Cardiac fibroblast (primary cell): ENCODE data around the gene PPY.
"Not testable (repeated sequence)": the region's sequence is repeated elsewhere in the genome, so short reads cannot be mapped to it uniquely, and the experiment has no call there.

Experiments used
- DNase-seq, 2 donors: peaks; one replicate each; pipeline versions ENCODE4 v3.0.0 to v3.0.0-alpha.2; 2010; ENCODE audit warnings: low read depth in 2 of 2
- H3K4me3 ChIP-seq, 2 donors: replicated peaks in 1 of 2; 1 replicate in 1 of 2; 2 replicates in 1 of 2; pipeline ENCODE4 v1.5.1; 2011; ENCODE audit warnings: low read depth in 2 of 2, low read length in 2 of 2, mild to moderate bottlenecking in 2 of 2, moderate library complexity in 1 of 2
- TF ChIP-seq, protein P1 (sequence below): IDR thresholded peaks from one replicate; pipeline ENCODE4 v1.5.1; 2011; ENCODE audit warnings: low read depth, mild to moderate bottlenecking, low read length, inconsistent platforms

Gene PPY

DNA sequence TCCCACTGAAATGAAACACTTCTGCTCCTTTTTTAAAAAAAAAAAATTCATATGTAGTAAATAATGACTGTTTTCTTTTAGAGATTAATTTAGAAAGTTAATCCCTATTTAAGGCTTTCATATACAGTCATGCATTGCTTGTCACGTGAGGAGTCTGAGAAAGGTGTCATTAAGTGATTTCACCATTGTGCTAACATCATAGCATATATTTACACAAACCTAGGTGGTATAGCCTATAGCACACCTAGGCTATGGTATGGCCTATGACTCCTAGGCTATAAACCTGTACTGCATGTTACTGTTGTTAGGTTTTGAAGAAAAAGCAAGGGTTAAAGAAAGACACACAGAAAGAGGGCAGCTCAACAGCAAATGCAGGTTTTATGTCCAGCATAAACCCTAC is 13.7 kb downstream of the PPY start:
- TF ChIP-seq, protein P1, sequence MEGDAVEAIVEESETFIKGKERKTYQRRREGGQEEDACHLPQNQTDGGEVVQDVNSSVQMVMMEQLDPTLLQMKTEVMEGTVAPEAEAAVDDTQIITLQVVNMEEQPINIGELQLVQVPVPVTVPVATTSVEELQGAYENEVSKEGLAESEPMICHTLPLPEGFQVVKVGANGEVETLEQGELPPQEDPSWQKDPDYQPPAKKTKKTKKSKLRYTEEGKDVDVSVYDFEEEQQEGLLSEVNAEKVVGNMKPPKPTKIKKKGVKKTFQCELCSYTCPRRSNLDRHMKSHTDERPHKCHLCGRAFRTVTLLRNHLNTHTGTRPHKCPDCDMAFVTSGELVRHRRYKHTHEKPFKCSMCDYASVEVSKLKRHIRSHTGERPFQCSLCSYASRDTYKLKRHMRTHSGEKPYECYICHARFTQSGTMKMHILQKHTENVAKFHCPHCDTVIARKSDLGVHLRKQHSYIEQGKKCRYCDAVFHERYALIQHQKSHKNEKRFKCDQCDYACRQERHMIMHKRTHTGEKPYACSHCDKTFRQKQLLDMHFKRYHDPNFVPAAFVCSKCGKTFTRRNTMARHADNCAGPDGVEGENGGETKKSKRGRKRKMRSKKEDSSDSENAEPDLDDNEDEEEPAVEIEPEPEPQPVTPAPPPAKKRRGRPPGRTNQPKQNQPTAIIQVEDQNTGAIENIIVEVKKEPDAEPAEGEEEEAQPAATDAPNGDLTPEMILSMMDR = no peak
- H3K4me3 ChIP-seq = no peak overlapping the region
- no peak for DNase-seq

DNA sequence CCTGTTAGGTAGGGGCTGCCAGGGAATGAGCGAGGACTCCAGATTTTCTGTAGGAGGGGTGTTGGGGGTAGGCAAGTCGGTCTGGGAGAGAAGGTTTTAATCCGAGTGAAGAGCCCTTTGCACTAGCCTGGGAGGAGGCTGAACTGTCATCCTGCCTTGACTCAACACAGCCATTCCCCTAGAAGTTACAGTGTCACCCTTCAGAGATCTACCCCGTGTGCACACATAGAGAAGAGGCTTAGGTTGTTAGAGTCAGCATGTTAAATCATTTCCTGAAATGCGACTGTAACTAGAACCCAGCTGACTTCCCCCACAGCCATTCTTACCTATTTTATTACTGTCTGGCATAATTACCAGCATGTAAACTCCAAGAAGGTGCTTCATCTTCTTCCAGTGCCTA is 14.3 kb downstream of the PPY start:
- DNase-seq, H3K4me3 ChIP-seq: not testable (repeated sequence)

DNA sequence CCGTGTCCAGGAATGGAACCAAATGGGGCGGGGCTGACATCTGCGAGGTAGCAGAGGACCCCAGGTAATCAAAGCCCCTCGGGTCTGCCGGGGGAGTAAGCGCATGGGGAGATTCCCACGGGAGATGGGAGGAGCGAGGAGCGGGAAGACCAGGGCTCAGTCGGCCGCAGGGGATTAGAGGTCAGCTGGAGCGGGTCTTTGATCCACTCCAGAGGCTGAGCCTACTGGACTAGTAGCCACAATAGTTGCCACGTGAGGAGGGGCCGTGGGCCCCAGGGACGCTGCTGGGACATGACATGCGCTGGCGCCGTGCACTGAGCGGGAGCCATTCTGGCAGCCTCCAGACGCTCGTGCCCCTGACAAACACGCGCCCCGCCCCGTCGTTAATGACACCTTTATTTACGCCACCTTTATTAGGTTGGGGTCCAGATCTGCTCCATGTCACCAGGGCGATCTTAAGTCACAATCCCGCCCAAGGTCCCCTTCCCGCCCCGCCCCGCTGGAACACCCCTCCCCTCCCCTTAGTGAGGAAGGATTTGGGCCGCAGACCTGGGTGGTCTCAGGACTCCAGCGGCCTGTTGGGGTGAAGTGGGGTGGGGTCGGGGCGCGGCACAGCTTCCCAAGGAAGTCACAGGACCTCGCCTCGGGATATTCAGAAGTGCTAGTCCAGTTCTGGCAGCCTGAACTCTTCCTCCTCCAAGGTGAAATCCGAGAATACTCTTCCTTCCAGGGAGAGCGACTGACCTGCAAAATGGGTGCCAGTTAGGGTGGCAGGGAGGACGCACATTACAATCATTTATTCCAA is 15.0 kb downstream of the PPY start:
- H3K4me3 ChIP-seq = no peak overlapping the region
- DNase-seq = no peak

DNA sequence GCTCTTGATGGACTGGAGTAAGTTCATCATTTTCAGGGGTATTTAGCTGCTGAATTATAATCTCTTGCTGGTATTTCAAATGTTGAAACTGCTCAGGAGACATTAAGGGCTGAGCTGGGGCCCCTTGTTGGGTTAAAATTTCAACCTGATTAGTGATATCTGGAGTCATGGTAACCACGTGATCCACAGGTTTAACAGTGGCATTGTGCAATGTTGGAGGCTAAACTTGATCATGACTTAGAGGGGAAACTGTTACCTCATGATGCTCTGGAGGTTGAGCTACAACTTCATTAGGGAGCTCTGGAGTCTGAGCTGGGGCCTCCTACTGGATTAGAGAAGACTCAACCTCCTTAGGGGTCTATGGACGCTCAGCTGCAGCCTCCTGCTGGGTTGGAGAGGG is 17.7 kb downstream of the PPY start:
- no peak overlapping the region for H3K4me3 ChIP-seq
- DNase-seq = no peak
- TF ChIP-seq, protein P1 = no peak

More for the DNA sequence above, 15.0 kb downstream of the PPY start:
- TF ChIP-seq, protein P1 = no peak

DNA sequence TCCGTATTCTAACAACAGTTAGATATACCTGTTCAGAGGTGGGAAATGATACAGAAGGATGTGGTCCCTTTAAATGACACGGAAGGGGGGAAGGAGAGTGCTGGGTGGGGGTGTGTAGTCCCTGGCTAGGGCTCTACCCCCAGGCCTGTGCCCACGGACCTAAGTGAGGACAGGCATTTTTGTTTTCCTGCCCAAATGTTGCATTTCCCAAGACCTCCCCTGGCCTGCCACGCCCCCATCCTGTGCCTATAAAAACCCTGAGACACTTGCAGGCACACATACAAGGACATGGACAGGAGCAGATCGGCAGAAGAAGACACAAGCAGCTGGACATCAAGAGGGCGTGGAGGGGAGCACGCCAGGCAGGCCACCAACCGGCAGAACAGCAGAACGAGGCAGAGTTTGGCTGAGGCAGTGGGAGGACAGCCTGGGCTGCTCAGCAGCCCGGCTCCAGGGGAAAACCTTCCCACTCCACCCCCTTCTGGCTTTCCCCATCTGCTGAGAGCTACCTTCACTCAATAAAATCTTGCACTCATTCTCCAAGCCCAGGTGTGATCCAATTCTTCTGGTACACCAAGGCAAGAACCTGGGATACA is 21.7 kb downstream of the PPY start:
- TF ChIP-seq, protein P1 = no peak
- DNase-seq = no peak
- H3K4me3 ChIP-seq = no peak overlapping the region

DNA sequence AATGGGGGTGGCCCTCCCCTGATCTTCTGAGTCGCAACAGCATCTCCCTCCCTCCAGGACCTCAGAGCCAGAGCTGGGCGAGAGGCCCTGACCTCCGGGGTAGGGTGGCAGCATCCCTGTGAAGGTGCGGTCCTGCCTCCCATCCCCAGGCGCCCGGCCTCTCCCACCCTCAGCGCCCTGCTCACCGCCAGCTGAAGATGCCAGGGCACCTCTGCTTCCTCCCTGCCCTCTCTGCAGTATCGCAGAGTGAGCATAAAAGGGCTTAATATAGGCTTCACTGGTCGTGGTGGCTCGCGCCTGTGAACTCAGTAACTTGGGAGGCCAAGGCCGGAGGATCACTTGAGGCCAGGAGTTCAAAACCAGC is 24.3 kb downstream of the PPY start:
- TF ChIP-seq, protein P1 = no peak
- no peak for DNase-seq
- H3K4me3 ChIP-seq = no peak overlapping the region

DNA sequence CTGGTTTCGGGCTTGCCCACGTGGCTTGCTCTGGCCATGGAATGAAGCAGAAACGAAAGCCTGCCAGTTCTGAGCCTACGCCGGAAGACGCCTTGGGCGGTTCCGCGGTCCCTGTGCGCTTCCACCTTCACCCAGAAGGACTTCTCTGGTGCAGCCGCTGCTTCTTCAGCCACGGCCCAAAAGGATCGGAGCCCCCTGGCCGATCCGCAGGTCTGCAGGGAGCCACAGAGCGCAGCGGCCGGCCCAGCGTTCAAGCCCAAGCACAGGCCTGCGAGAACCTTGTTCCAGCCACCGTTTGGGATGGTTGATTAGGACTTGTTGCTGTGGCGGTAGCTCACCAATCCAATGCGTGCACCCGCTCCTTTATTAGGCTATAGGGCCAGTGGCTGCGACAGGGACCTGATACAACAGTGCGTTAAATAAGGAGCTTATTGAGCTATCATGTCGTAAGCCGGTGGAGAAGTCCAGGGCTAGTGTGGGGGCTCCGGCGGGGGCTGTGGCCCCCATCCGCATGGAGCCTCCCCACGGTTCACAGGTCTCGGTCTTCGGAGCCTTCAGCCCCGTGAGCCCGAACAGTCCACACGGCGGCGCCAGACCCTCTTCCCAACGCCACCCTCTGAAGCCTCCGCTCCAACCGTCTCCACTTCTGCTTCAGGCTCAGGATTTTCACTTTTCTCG is 24.8 kb downstream of the PPY start:
- H3K4me3 ChIP-seq = peak overlapping the region in 1 of 2 donors; percentile 0
- TF ChIP-seq, protein P1 = peak; percentile 71
- DNase-seq = peak; percentile 43 to 44
